ENCODE measurements around the gene ARFGAP2. TPM values are rescaled to one million over a fixed set of nuclear protein-coding genes. Genes with fewer than 3 reads are reported as not detected.

The ARFGAP2 gene
- total RNA-seq, 2 experiments from 2014 or later: 89.6 to 102 TPM

GRCh38 chr11:47165253-47165840 is 11.3 kb downstream of the ARFGAP2 start:
- H3K4me1 Mint-ChIP-seq (ENCODE audit: low read depth): peaks cover 2% of the 10 kb centered on the region
- ATAC-seq (no peak), DNase-seq (no peak)
- H3K36me3 Mint-ChIP-seq (ENCODE audit: low read depth): peaks cover 25% of the 10 kb centered on the region
- ChIA-PET CTCF (interaction anchor here (1.2 kb wide), 1 partner anchor 12 kb away, joined by 3 read pairs; no protein-coding TSS in a partner anchor), POLR2A (interaction anchor here (0.6 to 0.9 kb wide), 3 partner anchors 10 to 273 kb away, joined by 3 to 4 read pairs (median 3); no protein-coding TSS in a partner anchor)
- no peaks in the 10 kb centered on the region for H3K9me3 Mint-ChIP-seq (ENCODE audit: insufficient read depth)
- H3K4me3 Mint-ChIP-seq: no peak overlapping the region
- no peaks in the 10 kb centered on the region for H3K27me3 Mint-ChIP-seq (ENCODE audit: low read depth)
- H3K27ac Mint-ChIP-seq: no peak overlapping the region

GRCh38 chr11:47164321-47164720 is 12.4 kb downstream of the ARFGAP2 start:
- no peak for DNase-seq
- Mint-ChIP-seq H3K27me3 (ENCODE audit: low read depth) (no peaks in the 10 kb centered on the region), H3K36me3 (ENCODE audit: low read depth) (peaks cover 22% of the 10 kb centered on the region), H3K27ac (no peak overlapping the region), H3K9me3 (ENCODE audit: insufficient read depth) (no peaks in the 10 kb centered on the region), H3K4me3 (no peak overlapping the region), H3K4me1 (ENCODE audit: low read depth) (peaks cover 2% of the 10 kb centered on the region)
- CTCF ChIA-PET: interaction anchor here (0.7 kb wide), 1 partner anchor 10 kb away, joined by 3 read pairs; no protein-coding TSS in a partner anchor
- POLR2A ChIA-PET: interaction anchor here (2.1 kb wide), 1 partner anchor 8 kb away, joined by 9 read pairs; no protein-coding TSS in a partner anchor
- no peak for ATAC-seq

DNA sequence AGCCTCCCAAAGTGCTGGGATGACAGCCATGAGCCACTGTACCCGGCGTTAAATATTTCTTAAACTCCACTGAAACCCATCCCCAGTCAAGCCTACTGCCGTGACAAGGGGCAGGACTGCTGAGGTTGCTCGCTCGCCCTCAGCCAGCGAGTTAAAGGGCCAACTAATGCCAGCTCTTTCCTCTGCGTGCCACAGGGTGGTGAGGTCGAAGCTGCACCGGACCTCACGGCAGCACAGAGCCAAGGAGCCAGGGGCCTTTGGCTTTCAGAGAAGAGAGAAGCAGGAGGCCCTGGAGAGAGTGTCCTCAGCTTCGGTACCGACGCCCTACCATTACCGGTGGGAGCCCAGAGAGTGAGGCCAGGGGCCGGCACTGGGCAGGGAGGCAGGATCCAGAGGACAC is 12.8 kb downstream of the ARFGAP2 start:
- H3K9me3 Mint-ChIP-seq (ENCODE audit: insufficient read depth): no peaks in the 10 kb centered on the region
- peaks cover 2% of the 10 kb centered on the region for H3K4me1 Mint-ChIP-seq (ENCODE audit: low read depth)

DNA sequence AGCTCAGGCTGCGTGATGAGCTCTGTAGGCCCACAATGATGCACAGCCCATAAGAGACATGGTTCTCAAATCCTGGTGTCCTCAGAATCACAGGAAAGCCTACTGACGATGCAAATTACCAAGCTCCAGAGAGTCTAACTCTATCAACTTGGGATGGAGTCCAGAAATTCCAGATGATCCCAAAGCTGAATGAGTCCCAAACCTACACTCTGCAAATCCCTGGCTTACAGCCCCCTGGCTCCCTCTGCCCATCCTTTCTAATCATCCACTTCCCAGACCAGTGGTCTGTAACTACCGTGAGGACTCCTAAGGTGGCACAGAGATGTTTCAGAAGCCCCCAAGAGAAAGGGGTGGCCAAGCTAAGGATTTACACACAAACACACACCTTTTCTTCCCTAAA is 13.5 kb downstream of the ARFGAP2 start:
- Mint-ChIP-seq H3K27me3 (ENCODE audit: low read depth) (no peaks in the 10 kb centered on the region), H3K9me3 (ENCODE audit: insufficient read depth) (no peaks in the 10 kb centered on the region), H3K36me3 (ENCODE audit: low read depth) (peaks cover 23% of the 10 kb centered on the region), H3K4me3 (no peak overlapping the region), H3K27ac (no peak overlapping the region), H3K4me1 (ENCODE audit: low read depth) (peaks cover 5% of the 10 kb centered on the region)
- ChIA-PET POLR2A (interaction anchor here (2.1 kb wide), 1 partner anchor 9 kb away, joined by 9 read pairs; no protein-coding TSS in a partner anchor), CTCF (interaction anchor here (0.8 to 2.6 kb wide), 7 partner anchors 9 to 272 kb away, joined by 3 to 17 read pairs (median 4); no protein-coding TSS in a partner anchor)
- no peak for DNase-seq
- no peak for ATAC-seq

More for the DNA sequence above, 12.8 kb downstream of the ARFGAP2 start:
- no peak overlapping the region for H3K4me3 Mint-ChIP-seq
- DNase-seq (no peak), ATAC-seq (no peak)
- H3K27me3 Mint-ChIP-seq (ENCODE audit: low read depth): no peaks in the 10 kb centered on the region
- H3K27ac Mint-ChIP-seq: no peak overlapping the region
- ChIA-PET CTCF (interaction anchor here (0.7 to 2.6 kb wide), 4 partner anchors 9 to 272 kb away, joined by 3 to 17 read pairs (median 3); no protein-coding TSS in a partner anchor), POLR2A (interaction anchor here (2.1 kb wide), 1 partner anchor 9 kb away, joined by 9 read pairs; no protein-coding TSS in a partner anchor)
- H3K36me3 Mint-ChIP-seq (ENCODE audit: low read depth): peaks cover 22% of the 10 kb centered on the region

GRCh38 chr11:47162426-47162825 is 14.3 kb downstream of the ARFGAP2 start:
- H3K36me3 Mint-ChIP-seq (ENCODE audit: low read depth): peaks cover 17% of the 10 kb centered on the region
- POLR2A ChIA-PET: interaction anchor here (2.1 kb wide), 1 partner anchor 10 kb away, joined by 9 read pairs; no protein-coding TSS in a partner anchor
- DNase-seq: no peak
- ATAC-seq: no peak
- no peaks in the 10 kb centered on the region for H3K27me3 Mint-ChIP-seq (ENCODE audit: low read depth)
- CTCF ChIA-PET: interaction anchor here (0.6 to 2.6 kb wide), 9 partner anchors 8 to 243 kb away, joined by 3 to 17 read pairs (median 3); no protein-coding TSS in a partner anchor
- peaks cover 5% of the 10 kb centered on the region for H3K4me1 Mint-ChIP-seq (ENCODE audit: low read depth)
- H3K4me3 Mint-ChIP-seq: no peak overlapping the region
- H3K27ac Mint-ChIP-seq: no peak overlapping the region
- no peaks in the 10 kb centered on the region for H3K9me3 Mint-ChIP-seq (ENCODE audit: insufficient read depth)

GRCh38 chr11:47161890-47162289 is 14.8 kb downstream of the ARFGAP2 start:
- DNase-seq (no peak), ATAC-seq (no peak)
- peaks cover 17% of the 10 kb centered on the region for H3K36me3 Mint-ChIP-seq (ENCODE audit: low read depth)
- no peaks in the 10 kb centered on the region for H3K9me3 Mint-ChIP-seq (ENCODE audit: insufficient read depth)
- POLR2A ChIA-PET: no interaction called here
- H3K4me3 Mint-ChIP-seq: no peak overlapping the region
- peaks cover 5% of the 10 kb centered on the region for H3K4me1 Mint-ChIP-seq (ENCODE audit: low read depth)
- CTCF ChIA-PET: interaction anchor here (0.6 to 2.6 kb wide), 7 partner anchors 9 to 242 kb away, joined by 3 to 17 read pairs (median 3); no protein-coding TSS in a partner anchor
- H3K27ac Mint-ChIP-seq: no peak overlapping the region
- no peaks in the 10 kb centered on the region for H3K27me3 Mint-ChIP-seq (ENCODE audit: low read depth)

- no peaks in the 10 kb centered on the region for H3K9me3 Mint-ChIP-seq (ENCODE audit: insufficient read depth)
Observed at GRCh38 chr11:47161134-47161854, 15.4 kb downstream of the ARFGAP2 start.

DNA sequence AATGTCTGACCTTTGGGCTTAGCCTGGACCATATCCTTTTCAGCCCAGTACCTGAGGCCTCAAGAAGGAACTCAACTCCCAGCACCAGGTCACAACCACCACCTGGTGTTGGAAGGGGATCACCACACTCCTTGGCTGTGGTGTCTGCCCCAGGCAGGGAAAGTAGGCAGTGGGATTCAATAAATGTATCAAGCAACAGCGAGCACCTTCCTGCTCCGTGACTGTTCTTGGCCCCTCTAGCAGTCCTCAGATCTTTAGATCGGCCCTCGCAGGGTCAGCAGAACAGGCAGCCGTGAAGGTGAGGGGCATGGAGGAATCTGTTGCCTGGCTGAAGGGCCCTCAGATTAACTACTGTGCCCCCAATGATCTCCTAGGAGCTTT is 15.9 kb downstream of the ARFGAP2 start:
- no peak overlapping the region for H3K4me3 Mint-ChIP-seq
- no peak for ATAC-seq
- H3K9me3 Mint-ChIP-seq (ENCODE audit: insufficient read depth): no peaks in the 10 kb centered on the region
- no peak for DNase-seq
- no peak overlapping the region for H3K27ac Mint-ChIP-seq
- no peaks in the 10 kb centered on the region for H3K27me3 Mint-ChIP-seq (ENCODE audit: low read depth)
- peaks cover 13% of the 10 kb centered on the region for H3K36me3 Mint-ChIP-seq (ENCODE audit: low read depth)
- H3K4me1 Mint-ChIP-seq (ENCODE audit: low read depth): peaks cover 14% of the 10 kb centered on the region
- ChIA-PET CTCF (interaction anchor here (0.6 to 1.1 kb wide), 6 partner anchors 12 to 247 kb away, joined by 3 to 7 read pairs (median 4); no protein-coding TSS in a partner anchor), POLR2A (no interaction called here)

More at GRCh38 chr11:47161134-47161854, 15.4 kb downstream of the ARFGAP2 start:
- ChIA-PET POLR2A (no interaction called here), CTCF (interaction anchor here (0.6 to 2.6 kb wide), 10 partner anchors 8 to 248 kb away, joined by 3 to 17 read pairs (median 4); no protein-coding TSS in a partner anchor)
- H3K36me3 Mint-ChIP-seq (ENCODE audit: low read depth): peaks cover 16% of the 10 kb centered on the region
- DNase-seq (peak; percentile 73), ATAC-seq (peak; percentile 78)
- H3K4me1 Mint-ChIP-seq (ENCODE audit: low read depth): peaks cover 9% of the 10 kb centered on the region
- H3K27ac Mint-ChIP-seq: no peak overlapping the region
- no peak overlapping the region for H3K4me3 Mint-ChIP-seq
- H3K27me3 Mint-ChIP-seq (ENCODE audit: low read depth): no peaks in the 10 kb centered on the region

GRCh38 chr11:47158242-47158641 is 18.4 kb downstream of the ARFGAP2 start:
- peak overlapping the region; percentile 67 for H3K27ac Mint-ChIP-seq
- POLR2A ChIA-PET: no interaction called here

GRCh38 chr11:47157805-47158204 is 18.9 kb downstream of the ARFGAP2 start:
- Mint-ChIP-seq H3K9me3 (ENCODE audit: insufficient read depth) (no peaks in the 10 kb centered on the region), H3K36me3 (ENCODE audit: low read depth) (peaks cover 2% of the 10 kb centered on the region), H3K27me3 (ENCODE audit: low read depth) (no peaks in the 10 kb centered on the region), H3K4me3 (no peak overlapping the region), H3K4me1 (ENCODE audit: low read depth) (peaks cover 43% of the 10 kb centered on the region), H3K27ac (no peak overlapping the region)
- DNase-seq: no peak
- ATAC-seq: no peak
- POLR2A ChIA-PET: no interaction called here
- CTCF ChIA-PET: interaction anchor here (0.8 to 0.9 kb wide), 2 partner anchors 101 to 238 kb away, joined by 3 read pairs; no protein-coding TSS in a partner anchor

More at GRCh38 chr11:47158242-47158641, 18.4 kb downstream of the ARFGAP2 start:
- Mint-ChIP-seq H3K27me3 (ENCODE audit: low read depth) (no peaks in the 10 kb centered on the region), H3K4me3 (no peak overlapping the region), H3K36me3 (ENCODE audit: low read depth) (peaks cover 2% of the 10 kb centered on the region), H3K9me3 (ENCODE audit: insufficient read depth) (no peaks in the 10 kb centered on the region), H3K4me1 (ENCODE audit: low read depth) (peaks cover 39% of the 10 kb centered on the region)
- ATAC-seq (no peak), DNase-seq (no peak)
- CTCF ChIA-PET: interaction anchor here (0.8 to 0.9 kb wide), 2 partner anchors 101 to 239 kb away, joined by 3 read pairs; no protein-coding TSS in a partner anchor

- no peak overlapping the region for H3K4me3 Mint-ChIP-seq
Observed at GRCh38 chr11:47156951-47157350, 19.7 kb downstream of the ARFGAP2 start.

More at GRCh38 chr11:47156951-47157350, 19.7 kb downstream of the ARFGAP2 start:
- H3K4me1 Mint-ChIP-seq (ENCODE audit: low read depth): peaks cover 43% of the 10 kb centered on the region
- H3K36me3 Mint-ChIP-seq (ENCODE audit: low read depth): peaks cover 2% of the 10 kb centered on the region
- H3K27ac Mint-ChIP-seq: no peak overlapping the region
- ChIA-PET CTCF (no interaction called here), POLR2A (interaction anchor here (0.9 kb wide), 1 partner anchor 11 kb away, joined by 3 read pairs; no protein-coding TSS in a partner anchor)
- no peaks in the 10 kb centered on the region for H3K27me3 Mint-ChIP-seq (ENCODE audit: low read depth)
- no peaks in the 10 kb centered on the region for H3K9me3 Mint-ChIP-seq (ENCODE audit: insufficient read depth)
- DNase-seq (no peak), ATAC-seq (no peak)

Data from activated CD8-positive, alpha-beta T cell treated with anti-CD3 and anti-CD28 coated beads, Interleukin-2, amount 10 ng/mL, durations not matched to agents 7 days and 5 days (primary cell).